Colonic mucosa (tissue), 4 donors: ENCODE data around the gene RETREG1. TPM values are rescaled to one million over a fixed set of nuclear protein-coding genes. Genes with fewer than 3 reads are reported as not detected.

Source experiments
- DNase-seq: peaks from one replicate; pipeline ENCODE4 v3.0.0-alpha.2; 2020
- H3K27ac ChIP-seq: fragments of 200-600 bp; one replicate; pipeline ENCODE4 v1.8.0; 2021
- H3K27me3 ChIP-seq: fragments of 200-600 bp; one replicate; pipeline ENCODE4 v1.8.0; 2021
- H3K36me3 ChIP-seq: fragments of 200-600 bp; one replicate; pipeline ENCODE4 v1.8.0; 2021
- H3K4me1 ChIP-seq: fragments of 200-600 bp; one replicate; pipeline ENCODE4 v1.8.0; 2021; ENCODE audit warnings: mild to moderate bottlenecking
- H3K4me3 ChIP-seq: fragments of 200-600 bp; one replicate; pipeline ENCODE4 v1.8.0; 2021
- H3K9ac ChIP-seq, 2 donors: one replicate each; pipeline ENCODE4 v1.7.0; 2013; ENCODE audit warnings: control low read depth in 2 of 2, low read depth in 2 of 2, low read length in 2 of 2
- H3K9me3 ChIP-seq: fragments of 200-600 bp; one replicate; pipeline ENCODE4 v1.8.0; 2021
- CTCF ChIP-seq: fragments of 200-600 bp; IDR thresholded peaks from one replicate; pipeline ENCODE4 v1.8.0; 2022; ENCODE audit warnings: antibody characterized with exemption, mild to moderate bottlenecking
- intact Hi-C: fragments of 100-400 bp; cut with DNase I; formaldehyde crosslinking; loops from one replicate; pipeline ENCODE4 v1.14.1; 2022
- total RNA-seq, 2 donors: library from RNA; stranded (reverse); fragmentation: NEBNext Ultra II Directional in 1 of 2; extraction: Animal tissue kit (Norgen Biotek cat#: 25700) in 1 of 2; gene quantifications; one replicate each; pipeline ENCODE4 v1.2.1, GENCODE V29; 2021
- donor health status: healthy.
- donor health status: DM: no; HTN: no; CAD: no.
- donor health status: DM: no; HTN: no; CAD: no.

The RETREG1 gene
- total RNA-seq, 2 donors from 2014 or later = 49.9 to 56.8 TPM

DNA sequence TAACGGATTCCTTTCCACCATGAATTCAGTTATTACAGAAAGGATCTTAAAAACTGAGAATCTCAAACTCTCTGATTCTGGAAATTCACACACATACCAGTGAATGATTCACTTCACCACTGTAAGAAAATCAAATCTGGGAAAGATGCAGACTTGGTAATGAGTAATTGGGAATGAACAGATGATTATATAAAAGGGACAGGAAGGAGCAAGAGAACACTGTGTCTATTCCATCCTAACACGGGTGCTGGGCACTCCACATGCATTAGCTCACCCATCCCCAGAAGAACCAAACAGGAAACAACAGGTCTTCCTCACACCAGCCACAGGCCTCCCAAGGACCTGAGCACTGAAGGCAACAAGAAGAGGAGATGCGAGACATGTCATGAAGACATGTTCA is 76.4 kb downstream of the RETREG1 start:
- intact Hi-C loops = no loop called here

DNA sequence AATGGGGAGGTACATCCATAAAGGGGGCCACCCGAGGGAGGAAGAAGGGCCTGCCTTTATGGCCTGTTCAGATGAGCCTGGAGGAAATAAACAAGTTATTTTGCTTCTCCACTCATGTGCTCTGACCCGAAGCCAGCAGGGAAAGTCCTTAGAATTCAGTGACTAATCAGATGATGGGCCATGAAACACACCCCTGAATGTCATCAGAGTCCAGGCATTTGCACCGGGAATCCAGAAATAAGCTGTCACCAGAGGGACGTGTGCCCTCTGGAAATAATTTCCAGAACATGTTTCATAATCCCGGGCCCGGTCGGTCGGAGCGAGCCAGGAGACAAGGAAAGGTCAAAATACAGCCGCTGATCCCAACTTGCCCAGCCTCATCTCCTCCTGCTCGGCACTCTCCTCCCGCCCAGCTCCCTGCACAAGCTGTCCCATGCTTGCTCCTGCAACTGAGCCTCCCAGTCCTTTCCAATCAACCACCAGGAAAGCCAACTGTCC is 77.6 kb downstream of the RETREG1 start:
- DNase-seq = peak; percentile 77
- peak overlapping the region; percentile 48 for H3K27ac ChIP-seq
- H3K9me3 ChIP-seq = no peaks in the 10 kb centered on the region
- intact Hi-C loops = no loop called here
- TF ChIP-seq CTCF = no peak
- no peak overlapping the region for H3K4me3 ChIP-seq
- no peaks in the 10 kb centered on the region for H3K36me3 ChIP-seq
- peak overlapping the region in 1 of 2 donors; percentile 59 for H3K9ac ChIP-seq
- no peaks in the 10 kb centered on the region for H3K4me1 ChIP-seq
- H3K27me3 ChIP-seq = no peaks in the 10 kb centered on the region

More for the DNA sequence above, 76.4 kb downstream of the RETREG1 start:
- Histone ChIP-seq H3K36me3 (no peaks in the 10 kb centered on the region), H3K27me3 (no peaks in the 10 kb centered on the region), H3K27ac (no peak overlapping the region), H3K4me1 (no peaks in the 10 kb centered on the region), H3K9me3 (no peaks in the 10 kb centered on the region), H3K4me3 (no peak overlapping the region), H3K9ac (no peak overlapping the region)
- no peak for TF ChIP-seq CTCF
- DNase-seq = no peak

- no peaks in the 10 kb centered on the region for H3K9me3 ChIP-seq
- intact Hi-C loops = no loop called here
- H3K36me3 ChIP-seq = no peaks in the 10 kb centered on the region
- no peak for DNase-seq
- H3K27me3 ChIP-seq = no peaks in the 10 kb centered on the region
- no peaks in the 10 kb centered on the region for H3K4me1 ChIP-seq
- H3K4me3 ChIP-seq = no peak overlapping the region
- H3K9ac ChIP-seq = no peak overlapping the region
- no peak for TF ChIP-seq CTCF
- no peak overlapping the region for H3K27ac ChIP-seq
These were observed 78.8 kb downstream of the RETREG1 start for GRCh38 chr5:16538006-16538405.

GRCh38 chr5:16536818-16537217 is 80.0 kb downstream of the RETREG1 start:
- TF ChIP-seq CTCF = no peak
- Histone ChIP-seq H3K27me3 (no peaks in the 10 kb centered on the region), H3K27ac (no peak overlapping the region), H3K36me3 (no peaks in the 10 kb centered on the region), H3K9ac (no peak overlapping the region), H3K4me1 (no peaks in the 10 kb centered on the region), H3K9me3 (no peaks in the 10 kb centered on the region), H3K4me3 (no peak overlapping the region)
- intact Hi-C loops = no loop called here
- DNase-seq = no peak

- Histone ChIP-seq H3K4me3 (no peak overlapping the region), H3K9ac (no peak overlapping the region), H3K9me3 (no peaks in the 10 kb centered on the region), H3K27ac (no peak overlapping the region), H3K4me1 (no peaks in the 10 kb centered on the region), H3K36me3 (no peaks in the 10 kb centered on the region), H3K27me3 (no peaks in the 10 kb centered on the region)
- no peak for DNase-seq
- intact Hi-C loops = no loop called here
- no peak for TF ChIP-seq CTCF
These were observed 80.6 kb downstream of the RETREG1 start for GRCh38 chr5:16536246-16536645.
